GM12891 (cell line): ENCODE data around the gene HOXD11.

Experiments
- PAX5 ChIP-seq: IDR thresholded peaks from 2 replicates; pipeline ENCODE4 v1.6.1; 2011; ENCODE audit warnings: low read length, moderate library complexity, mild to moderate bottlenecking; ENCODE audit not compliant: insufficient read depth, severe bottlenecking
- POLR2A ChIP-seq: IDR thresholded peaks from 2 replicates; pipeline ENCODE4 v1.6.1; 2011; ENCODE audit warnings: low read depth, low read length, control low read depth
- POU2F2 ChIP-seq: IDR thresholded peaks from 2 replicates; pipeline ENCODE4 v1.6.1; 2011; ENCODE audit warnings: low read depth, mild to moderate bottlenecking, control low read depth, low read length, moderate library complexity
- SPI1 ChIP-seq: IDR thresholded peaks from 2 replicates; pipeline ENCODE4 v1.6.1; 2011; ENCODE audit warnings: low read depth, low read length, control low read depth
- TAF1 ChIP-seq: IDR thresholded peaks from 2 replicates; pipeline ENCODE4 v1.6.1; 2011; ENCODE audit warnings: low read depth, low read length, control low read depth

DNA sequence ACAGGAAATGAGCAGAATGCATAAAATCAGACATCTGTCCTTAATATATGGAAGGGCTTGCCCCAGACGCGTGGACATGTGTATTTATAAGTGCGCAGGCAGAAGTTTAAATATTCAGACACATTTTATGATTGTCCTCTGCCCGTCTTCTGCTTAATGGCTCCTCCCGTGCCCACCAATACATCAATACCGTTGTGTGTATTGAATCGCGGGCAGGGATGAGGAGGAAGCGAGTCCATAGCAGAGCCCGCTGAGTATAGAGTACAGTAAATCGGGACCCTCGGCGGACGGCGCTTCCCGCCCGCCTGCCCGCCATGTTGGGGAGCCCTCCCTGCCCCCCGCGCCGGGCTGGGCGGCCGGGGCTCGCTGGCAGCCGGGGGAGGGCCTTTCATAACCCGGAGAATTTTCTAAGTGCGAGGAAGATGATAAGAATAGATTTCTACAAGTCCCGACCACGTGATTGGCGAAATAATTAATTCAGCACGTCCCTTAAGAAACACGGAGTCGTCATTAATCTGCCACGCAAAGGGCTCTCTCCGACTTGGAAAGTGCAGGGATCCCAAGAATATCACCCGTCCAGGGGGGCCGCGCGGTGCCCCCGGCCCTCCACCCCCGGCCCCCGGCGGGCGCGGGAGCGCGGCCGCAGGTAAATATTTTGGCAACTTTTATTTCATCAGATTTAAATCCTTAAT is 49.9 kb downstream of the HOXD11 start, which contains the start of gene HOXD3:
- TF ChIP-seq POU2F2 (no peak), SPI1 (no peak), TAF1 (no peak), POLR2A (no peak), PAX5 (no peak)
